ENCODE results near the gene PEDS1. TPM values are rescaled to one million over a fixed set of nuclear protein-coding genes. Genes with fewer than 3 reads are reported as not detected.

PEDS1 gene
- total and polyA plus RNA-seq, 2 of the 4 experiments (the other 2 are of a cell fraction), result 24.0 to 59.9 TPM

DNA sequence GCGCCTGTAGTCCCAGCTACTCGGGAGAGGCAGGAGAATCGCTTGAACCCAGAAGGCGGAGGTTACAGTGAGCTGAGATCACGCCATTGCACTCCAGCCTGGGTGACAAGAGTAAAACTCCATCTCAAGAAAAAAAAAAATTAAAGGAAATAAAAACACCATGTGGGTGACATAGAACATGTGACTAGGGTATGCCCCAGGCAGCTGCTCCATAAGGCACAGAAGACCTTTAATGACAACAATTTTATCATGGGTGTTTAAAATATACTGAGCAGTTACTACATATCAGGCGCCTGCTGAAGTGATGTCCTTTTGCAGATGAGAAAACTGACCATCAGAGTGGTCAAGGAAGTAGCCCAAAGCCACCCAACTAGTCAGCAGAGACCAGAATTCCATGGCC, 8.0 kb downstream of the PEDS1 start:
- Histone ChIP-seq H2AK5ac (ENCODE audit: low read depth, low read length) (no peak overlapping the region), H3K18ac (ENCODE audit: low read depth, low read length) (no peak overlapping the region), H3K27me3 (ENCODE audit: control insufficient read depth, insufficient read depth, low read length) (no peaks in the 10 kb centered on the region), H3K9me3 (ENCODE audit: control insufficient read depth, insufficient read depth, low read length) (no peaks in the 10 kb centered on the region), H3K56ac (ENCODE audit: extremely low read depth, insufficient read depth, low read length) (no peak overlapping the region), H3K36me3 (ENCODE audit: control insufficient read depth, insufficient read depth, low read length) (peaks cover 56% of the 10 kb centered on the region), H3K9me1 (ENCODE audit: insufficient read depth, low read length) (peaks cover 39% of the 10 kb centered on the region), H2AFZ (replicated peaks; ENCODE audit: low read length, poor library complexity) (no peak overlapping the region), H3K4me3 (ENCODE audit: insufficient read depth, low read depth, low read length) (no peak overlapping the region), H3K4me1 (ENCODE audit: control insufficient read depth, insufficient read depth, low read length) (peaks cover 32% of the 10 kb centered on the region), H3K79me1 (ENCODE audit: low read depth in 1 of 2, low read length in 2 of 2) (peaks cover 34 to 83% of the 10 kb centered on the region in 2 experiments), H4K20me1 (ENCODE audit: insufficient read depth, low read length) (peaks cover 73% of the 10 kb centered on the region), H3K4me2 (ENCODE audit: low read depth, low read length) (no peak overlapping the region), H4K5ac (ENCODE audit: low read depth, low read length) (no peak overlapping the region), H3K4ac (ENCODE audit: low read depth, low read length) (no peak overlapping the region), H4K91ac (ENCODE audit: insufficient read depth, low read depth, low read length) (no peak overlapping the region), H2BK120ac (ENCODE audit: low read depth, low read length) (no peak overlapping the region), H3K23ac (ENCODE audit: low read depth, low read length) (no peak overlapping the region), H3K14ac (replicated peaks; ENCODE audit: low read depth, low read length) (0 out of 2 replicates have a peak overlapping the region, but pooled peaks have one; percentile 11), H4K8ac (ENCODE audit: low read depth in 2 of 2, low read length in 2 of 2) (no peak overlapping the region), H2AK9ac (replicated peaks; ENCODE audit: low read depth, low read length, poor library complexity) (no peak overlapping the region), H2BK5ac (ENCODE audit: low read depth, low read length, poor library complexity, severe bottlenecking) (no peak overlapping the region), H3K9ac (ENCODE audit: low read depth, low read length) (no peak overlapping the region), H2BK15ac (ENCODE audit: low read depth, low read length) (no peak overlapping the region), H3K27ac (ENCODE audit: insufficient read depth, low read length) (no peak overlapping the region), H2BK20ac (ENCODE audit: low read depth, low read length) (no peak overlapping the region)
- dilution Hi-C loops (cut with HindIII; ENCODE audit: low sequenced_read_pairs, unreplicated experiment), result no loop called here
- intact Hi-C loops (cut with micrococcal nuclease), result no loop called here
- ChIA-PET CTCF (interaction anchor here (0.6 kb wide), 2 partner anchors 166 to 451 kb away, joined by 3 to 4 read pairs; no protein-coding TSS in a partner anchor), POLR2A (ENCODE audit: unreplicated experiment) (interaction anchor here (0.6 kb wide), 1 partner anchor 413 kb away, joined by 3 read pairs; no protein-coding TSS in a partner anchor)
- TF ChIP-seq, protein P1, sequence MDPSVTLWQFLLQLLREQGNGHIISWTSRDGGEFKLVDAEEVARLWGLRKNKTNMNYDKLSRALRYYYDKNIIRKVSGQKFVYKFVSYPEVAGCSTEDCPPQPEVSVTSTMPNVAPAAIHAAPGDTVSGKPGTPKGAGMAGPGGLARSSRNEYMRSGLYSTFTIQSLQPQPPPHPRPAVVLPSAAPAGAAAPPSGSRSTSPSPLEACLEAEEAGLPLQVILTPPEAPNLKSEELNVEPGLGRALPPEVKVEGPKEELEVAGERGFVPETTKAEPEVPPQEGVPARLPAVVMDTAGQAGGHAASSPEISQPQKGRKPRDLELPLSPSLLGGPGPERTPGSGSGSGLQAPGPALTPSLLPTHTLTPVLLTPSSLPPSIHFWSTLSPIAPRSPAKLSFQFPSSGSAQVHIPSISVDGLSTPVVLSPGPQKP (IDR thresholded peaks at IDR 0.05; ENCODE audit: borderline replicate concordance, low read depth, low read length), result no peak
- no peak for TF ChIP-seq SMC3 (IDR thresholded peaks at IDR 0.05; ENCODE audit: low read depth, low read length)
- TF ChIP-seq RCOR1 (IDR thresholded peaks at IDR 0.05; ENCODE audit: insufficient replicate concordance, low read length), result no peak
- no peak for TF ChIP-seq MAFK (IDR thresholded peaks at IDR 0.05; ENCODE audit: low read depth, low read length)
- TF ChIP-seq, protein P2, sequence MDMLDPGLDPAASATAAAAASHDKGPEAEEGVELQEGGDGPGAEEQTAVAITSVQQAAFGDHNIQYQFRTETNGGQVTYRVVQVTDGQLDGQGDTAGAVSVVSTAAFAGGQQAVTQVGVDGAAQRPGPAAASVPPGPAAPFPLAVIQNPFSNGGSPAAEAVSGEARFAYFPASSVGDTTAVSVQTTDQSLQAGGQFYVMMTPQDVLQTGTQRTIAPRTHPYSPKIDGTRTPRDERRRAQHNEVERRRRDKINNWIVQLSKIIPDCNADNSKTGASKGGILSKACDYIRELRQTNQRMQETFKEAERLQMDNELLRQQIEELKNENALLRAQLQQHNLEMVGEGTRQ (IDR thresholded peaks at IDR 0.05; ENCODE audit: low read depth, low read length), result no peak
- no peak for TF ChIP-seq BHLHE40 (IDR thresholded peaks at IDR 0.05; ENCODE audit: low read depth, low read length)
- no peak for TF ChIP-seq NFE2L2 (IDR thresholded peaks at IDR 0.05; ENCODE audit: low read depth, low read length)
- no peak for TF ChIP-seq CEBPB (IDR thresholded peaks at IDR 0.05; ENCODE audit: low read depth, low read length)
- TF ChIP-seq POLR2A (IDR thresholded peaks at IDR 0.05; ENCODE audit: low read depth, low read length), result no peak
- no peak for TF ChIP-seq CHD1 (IDR thresholded peaks at IDR 0.05; ENCODE audit: low read depth, low read length)
- TF ChIP-seq, protein P3, sequence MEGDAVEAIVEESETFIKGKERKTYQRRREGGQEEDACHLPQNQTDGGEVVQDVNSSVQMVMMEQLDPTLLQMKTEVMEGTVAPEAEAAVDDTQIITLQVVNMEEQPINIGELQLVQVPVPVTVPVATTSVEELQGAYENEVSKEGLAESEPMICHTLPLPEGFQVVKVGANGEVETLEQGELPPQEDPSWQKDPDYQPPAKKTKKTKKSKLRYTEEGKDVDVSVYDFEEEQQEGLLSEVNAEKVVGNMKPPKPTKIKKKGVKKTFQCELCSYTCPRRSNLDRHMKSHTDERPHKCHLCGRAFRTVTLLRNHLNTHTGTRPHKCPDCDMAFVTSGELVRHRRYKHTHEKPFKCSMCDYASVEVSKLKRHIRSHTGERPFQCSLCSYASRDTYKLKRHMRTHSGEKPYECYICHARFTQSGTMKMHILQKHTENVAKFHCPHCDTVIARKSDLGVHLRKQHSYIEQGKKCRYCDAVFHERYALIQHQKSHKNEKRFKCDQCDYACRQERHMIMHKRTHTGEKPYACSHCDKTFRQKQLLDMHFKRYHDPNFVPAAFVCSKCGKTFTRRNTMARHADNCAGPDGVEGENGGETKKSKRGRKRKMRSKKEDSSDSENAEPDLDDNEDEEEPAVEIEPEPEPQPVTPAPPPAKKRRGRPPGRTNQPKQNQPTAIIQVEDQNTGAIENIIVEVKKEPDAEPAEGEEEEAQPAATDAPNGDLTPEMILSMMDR (conservative IDR thresholded peaks at IDR 0.05; ENCODE audit: low read depth, low read length), result no peak
- no peak for TF ChIP-seq FOS (IDR thresholded peaks at IDR 0.05; ENCODE audit: low read depth, low read length)
- TF ChIP-seq RFX5 (IDR thresholded peaks at IDR 0.05; ENCODE audit: low read depth, low read length), result no peak
- TF ChIP-seq RAD21 (IDR thresholded peaks at IDR 0.05; ENCODE audit: low read length), result no peak
- no peak for TF ChIP-seq MAZ (IDR thresholded peaks at IDR 0.05; ENCODE audit: borderline replicate concordance, low read depth, low read length)
- TF ChIP-seq MXI1 (IDR thresholded peaks at IDR 0.05; ENCODE audit: borderline replicate concordance, low read depth, low read length), result no peak
- no CpG with 5 or more reads among the region's 6 CpGs for WGBS, 2 experiments (ENCODE audit: extremely low coverage in 2 of 2, insufficient read length in 1 of 2)
- in situ Hi-C loops (cut with MboI; ENCODE audit: low sequenced_read_pairs), result no loop called here
- BruUV-seq (replicated peaks), result no TSS peak
- DNase-seq (no peak), ATAC-seq (ENCODE audit: low read depth) (no peak)

Measured in IMR-90 (cell line).